IPS-NIHi11 (cell line): Measurements from ENCODE around the gene NACA.
"Not testable (repeated sequence)": the region's sequence is repeated elsewhere in the genome, so short reads cannot be mapped to it uniquely, and the experiment has no call there.

Source experiments
- DNase-seq: peaks from one replicate; pipeline ENCODE4 v3.0.0; 2012; ENCODE audit warnings: mixed read lengths, low spot score

NACA gene

GRCh38 chr12:56724972-56725722 is at the start of gene NACA:
NACA (minus strand) TSS chr12:56725299; CDS start chr12:56724521, 778 bp downstream.
- DNase-seq: peak; percentile 99

DNA sequence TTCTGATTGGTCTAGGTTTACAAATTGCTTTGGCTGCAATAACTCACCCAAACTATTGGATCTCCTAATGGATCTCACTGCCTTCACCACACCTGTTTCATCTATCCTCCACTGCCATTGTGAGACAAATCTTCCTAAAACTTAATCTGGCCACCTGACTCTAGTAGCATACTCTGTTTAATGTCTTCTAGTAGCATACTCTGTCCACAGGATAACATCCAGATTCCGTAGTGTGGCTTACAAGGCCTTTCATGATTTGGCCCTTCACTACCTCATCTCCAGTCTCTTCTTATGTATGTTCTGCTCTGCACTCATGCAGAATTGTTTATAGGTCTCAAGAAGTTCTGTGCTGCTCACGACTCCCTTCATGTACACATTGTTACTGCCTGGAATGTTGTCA is 48.0 kb upstream of the NACA start:
- DNase-seq: no peak

- DNase-seq: no peak
Measured at GRCh38 chr12:56772625-56773024, 47.5 kb upstream of the NACA start.

GRCh38 chr12:56769868-56770267 is 44.8 kb upstream of the NACA start:
- DNase-seq: no peak

- DNase-seq: no peak
Measured at GRCh38 chr12:56768424-56768823, 43.3 kb upstream of the NACA start.

DNA sequence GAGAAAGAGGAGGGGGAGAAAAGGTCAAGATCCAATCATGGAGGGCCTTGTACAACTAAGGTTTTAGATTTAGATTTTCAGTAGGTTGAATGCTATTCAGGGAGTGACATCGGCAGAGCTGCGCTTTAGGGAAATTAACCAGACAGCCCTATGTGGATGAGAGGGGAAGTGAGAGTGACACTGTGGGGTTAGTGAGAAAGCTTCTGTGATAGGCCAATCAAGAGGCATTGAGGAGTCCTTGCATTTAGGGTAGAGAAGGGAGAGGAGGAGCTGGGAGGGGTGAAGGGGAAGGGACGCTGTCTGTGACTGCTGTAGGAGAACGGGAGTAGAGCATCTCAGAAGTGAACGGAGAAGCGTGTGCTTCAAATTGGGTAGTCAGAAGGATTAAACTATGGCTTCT is 41.4 kb upstream of the NACA start:
- no peak for DNase-seq

GRCh38 chr12:56763753-56764657 is 38.9 kb upstream of the NACA start:
- DNase-seq: no peak

- DNase-seq: no peak
Measured at GRCh38 chr12:56761812-56762211, 36.7 kb upstream of the NACA start.

DNA sequence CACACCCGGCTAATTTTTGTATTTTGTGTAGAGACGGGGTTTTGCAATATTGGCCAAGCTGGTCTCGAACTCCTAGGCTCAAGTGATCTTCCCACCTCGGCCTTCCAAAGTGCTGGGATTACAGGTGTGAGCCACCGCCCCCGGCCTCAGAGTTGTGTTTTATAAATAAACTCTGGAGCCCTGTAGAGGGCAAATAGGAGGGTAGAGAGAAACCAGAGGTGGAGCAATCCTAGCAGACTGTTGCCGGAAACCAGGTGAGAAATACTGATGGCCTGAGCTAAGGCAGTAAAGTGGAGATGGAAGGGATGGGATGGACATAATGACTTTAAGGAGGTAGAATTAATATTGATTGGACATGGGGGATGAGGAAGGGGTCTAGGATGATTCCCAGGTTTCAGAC is 35.4 kb upstream of the NACA start:
- DNase-seq: no peak

- DNase-seq: no peak
Measured at GRCh38 chr12:56759263-56759908, 34.3 kb upstream of the NACA start.

DNA sequence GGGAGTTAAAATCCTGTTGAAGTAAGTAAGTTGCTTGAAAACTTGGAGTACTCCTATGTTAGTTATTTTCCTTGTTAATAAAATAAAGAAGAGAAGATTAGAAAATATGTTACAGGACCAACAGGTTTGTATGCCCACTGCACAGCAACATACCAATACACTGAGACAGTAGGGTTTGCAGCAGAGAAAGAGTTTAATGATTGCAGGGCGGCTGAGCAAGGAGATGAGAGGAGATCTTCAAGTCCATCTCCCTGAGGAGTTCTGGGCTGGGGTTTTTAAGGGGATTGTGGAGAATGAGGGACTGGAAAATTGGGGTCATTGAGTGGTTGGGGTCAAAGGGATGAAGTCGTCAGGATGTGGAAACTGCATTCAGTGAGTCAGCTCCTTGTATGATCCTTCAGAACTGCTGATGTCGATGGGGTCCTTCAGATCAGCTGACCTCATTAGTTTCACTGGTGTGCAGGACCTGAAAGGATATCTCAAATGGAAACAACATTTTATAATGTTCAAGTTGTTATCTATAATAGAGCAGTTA is 33.7 kb upstream of the NACA start:
- no peak for DNase-seq

DNA sequence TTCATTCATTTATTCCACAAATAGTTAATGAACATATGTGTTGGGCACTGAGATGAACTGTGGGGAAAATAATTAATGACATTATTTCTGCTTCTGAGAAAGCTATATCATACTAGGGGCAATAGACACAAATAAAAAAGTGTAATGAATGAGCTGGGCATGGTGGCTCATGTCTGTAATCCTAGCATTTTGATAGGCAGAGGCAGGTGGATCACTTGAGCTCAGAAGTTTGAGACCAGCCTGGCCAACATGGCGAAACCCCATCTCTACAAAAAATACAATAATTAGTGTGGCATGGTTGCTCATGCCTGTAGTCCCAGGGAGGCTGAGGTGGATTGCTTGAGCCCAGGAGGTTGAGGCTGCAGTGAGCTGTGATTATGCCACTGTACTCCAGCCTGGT is 32.9 kb upstream of the NACA start:
- DNase-seq: not testable (repeated sequence)

DNA sequence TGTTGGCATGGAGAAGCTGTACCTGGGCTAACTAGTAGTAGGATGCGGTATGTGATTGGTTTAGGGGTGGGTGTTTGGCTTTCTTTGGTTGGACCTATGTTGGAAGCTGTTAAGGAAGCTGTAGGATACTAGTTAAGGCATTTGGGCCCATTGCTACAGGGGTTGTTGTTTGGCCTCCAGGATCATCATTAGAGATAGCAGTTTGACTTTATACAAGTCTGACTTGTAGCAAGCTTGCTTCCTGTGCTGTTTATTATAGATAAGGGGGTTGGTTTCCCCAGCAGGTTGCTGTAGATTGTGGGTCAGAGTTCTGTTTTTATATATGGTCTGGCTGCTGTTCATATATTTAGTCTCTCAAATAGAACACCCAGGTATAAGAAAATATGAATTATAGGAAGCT is 28.5 kb upstream of the NACA start:
- no peak for DNase-seq

GRCh38 chr12:56751712-56752598 is 26.9 kb upstream of the NACA start, which contains the start of gene PRIM1:
PRIM1 (minus strand) TSS chr12:56752323; CDS start chr12:56752298, 25 bp downstream.
- peak; percentile 98 for DNase-seq

GRCh38 chr12:56750596-56750995 is 25.5 kb upstream of the NACA start:
- not testable (repeated sequence) for DNase-seq

- no peak for DNase-seq
Measured at GRCh38 chr12:56749853-56750252, 24.8 kb upstream of the NACA start.

GRCh38 chr12:56749359-56749758 is 24.3 kb upstream of the NACA start:
- DNase-seq: no peak

DNA sequence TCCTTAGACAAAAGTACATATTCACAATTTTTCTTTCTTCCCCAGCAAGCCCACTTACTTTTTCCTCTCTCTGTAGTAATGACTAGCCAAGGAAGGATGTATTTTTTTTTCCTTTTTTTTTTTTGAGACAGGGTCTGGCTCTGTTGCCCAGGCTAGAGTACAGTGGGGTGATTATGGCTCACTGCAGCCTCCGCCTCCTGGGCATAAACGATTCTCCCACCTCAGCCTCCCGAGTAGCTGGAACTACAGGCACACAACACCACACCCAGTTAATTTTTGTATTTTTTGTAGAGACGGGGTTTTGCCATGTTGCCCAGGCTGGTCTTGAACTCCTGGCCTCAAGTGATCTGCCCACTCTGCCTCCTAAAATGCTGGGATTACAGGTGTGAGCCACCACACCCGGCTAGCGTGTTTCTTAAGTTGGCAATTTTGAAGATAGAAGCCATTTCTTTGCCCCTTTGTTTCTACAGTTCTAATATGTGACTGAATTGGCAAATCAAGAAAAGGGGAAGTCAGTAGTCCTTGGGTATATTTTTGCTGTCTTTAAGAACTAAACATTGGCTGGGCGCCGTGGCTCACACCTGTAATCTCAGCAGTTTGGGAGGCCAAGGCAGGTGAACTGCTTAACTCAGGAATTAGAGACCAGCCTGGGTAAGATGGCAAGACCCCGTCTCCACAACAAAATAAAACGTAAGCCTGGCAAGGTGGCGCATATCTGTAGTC is 3.2 kb upstream of the NACA start:
- DNase-seq: no peak

DNA sequence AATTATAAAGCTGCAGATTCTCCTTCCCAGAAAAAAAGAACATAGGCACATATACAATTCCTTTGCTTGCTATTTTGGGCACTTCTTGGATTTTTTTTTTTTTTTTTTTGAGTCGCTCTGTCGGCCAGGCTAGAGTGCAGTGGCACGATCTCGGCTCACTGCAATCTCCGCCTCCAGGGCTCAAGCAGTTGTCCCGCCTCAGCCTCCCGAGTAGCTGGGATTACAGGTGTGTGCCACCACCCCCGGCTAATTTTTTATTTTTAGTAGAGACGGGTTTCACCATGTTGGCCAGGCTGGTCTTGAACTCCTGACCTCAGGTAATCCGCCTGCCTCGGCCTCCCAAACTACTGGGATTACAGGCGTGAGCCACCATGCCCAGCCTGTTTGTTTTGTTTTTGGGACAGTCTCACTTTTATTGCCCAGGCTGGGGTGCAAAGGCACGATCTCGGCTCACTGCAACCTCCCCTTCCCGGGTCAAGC is 1.1 kb upstream of the NACA start:
- DNase-seq: not testable (repeated sequence)

GRCh38 chr12:56725723-56726102 is 614 bp upstream of the NACA start:
- no peak for DNase-seq

DNA sequence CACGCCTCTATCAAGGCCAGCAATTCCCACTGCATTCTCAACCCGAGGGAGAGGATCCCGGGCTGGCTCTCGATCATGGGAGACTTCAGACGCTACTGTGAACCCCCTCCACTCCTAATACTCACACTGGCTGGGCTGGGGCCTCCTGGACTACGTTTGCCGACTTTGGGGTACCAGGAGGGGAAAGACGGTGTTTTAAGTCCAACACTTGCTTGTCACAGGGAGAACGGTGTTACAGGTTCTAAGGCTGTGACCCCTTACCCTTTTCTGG is 463 bp downstream of the NACA start:
- no peak for DNase-seq
